GM12878 (cell line): ENCODE measurements around the gene AP3S2.

Experiments
- HCFC1 ChIP-seq: fragments of 150-350 bp; IDR thresholded peaks from 2 replicates; pipeline ENCODE4 v1.6.1; 2014; ENCODE audit warnings: low read length
- MEF2A ChIP-seq: IDR thresholded peaks from 2 replicates; pipeline ENCODE4 v1.6.1; 2011; ENCODE audit warnings: low read depth, mild to moderate bottlenecking, low read length, moderate library complexity; ENCODE audit not compliant: insufficient read depth
- ZNF274 ChIP-seq: IDR thresholded peaks from one replicate; pipeline ENCODE4 v1.8.0; 2011; ENCODE audit not compliant: insufficient read length, insufficient read depth
- TF ChIP-seq, protein P1 (sequence below): IDR thresholded peaks from 2 replicates; pipeline ENCODE4 v1.6.1; 2012; ENCODE audit warnings: low read depth, low read length, improper control_type of control experiment

DNA sequence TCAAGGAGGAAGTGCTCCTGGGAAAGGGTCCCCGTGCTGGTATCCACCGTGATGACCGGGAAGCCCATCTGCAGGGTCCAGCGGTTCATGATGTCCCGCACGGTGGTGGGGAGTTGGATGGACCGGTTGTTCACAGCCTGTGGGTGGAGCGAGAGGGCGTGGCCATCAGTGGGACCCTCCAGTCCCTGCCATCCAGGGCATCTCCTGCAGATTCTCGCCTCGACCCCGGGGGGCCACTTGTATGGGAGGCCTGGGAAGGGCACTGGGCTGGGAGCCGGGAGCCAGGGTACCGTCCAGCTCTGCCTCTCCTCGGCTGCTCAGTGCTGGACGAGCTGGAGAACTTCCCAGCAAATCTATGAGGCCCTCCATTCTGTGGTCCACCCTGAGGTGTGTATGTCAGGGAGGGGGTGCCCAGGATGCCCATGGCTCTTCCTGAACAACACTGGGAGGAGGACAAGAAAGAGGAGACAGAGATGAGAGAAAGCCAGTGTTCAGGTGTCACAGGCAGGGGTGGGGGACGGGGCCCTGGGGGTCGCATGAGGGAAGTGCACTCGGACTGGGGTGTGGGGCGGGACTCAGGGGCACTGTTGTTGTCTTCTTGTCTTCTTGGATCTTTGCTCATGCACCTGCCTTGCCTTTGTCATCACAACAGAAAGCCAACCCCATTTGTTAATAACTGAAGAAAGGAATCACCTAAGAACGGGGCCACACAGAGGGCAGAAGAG is 92.2 kb downstream of the AP3S2 start:
- TF ChIP-seq MEF2A (no peak), ZNF274 (no peak), HCFC1 (no peak)
- TF ChIP-seq, protein P1, sequence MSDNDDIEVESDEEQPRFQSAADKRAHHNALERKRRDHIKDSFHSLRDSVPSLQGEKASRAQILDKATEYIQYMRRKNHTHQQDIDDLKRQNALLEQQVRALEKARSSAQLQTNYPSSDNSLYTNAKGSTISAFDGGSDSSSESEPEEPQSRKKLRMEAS: no peak
